GM18505 (cell line): ENCODE results near the gene TULP1.
"Not testable (repeated sequence)": the region's sequence is repeated elsewhere in the genome, so short reads cannot be mapped to it uniquely, and the experiment has no call there.

Experiments used
- ATAC-seq: cut with Tn5 transposase; IDR thresholded peaks from one replicate; pipeline ENCODE4 v1.9.1; 2021; ENCODE audit not compliant: unreplicated experiment
- POLR2A ChIP-seq: IDR thresholded peaks from 4 replicates; pipeline ENCODE4 v1.6.1; 2011; ENCODE audit warnings: borderline replicate concordance; ENCODE audit not compliant: insufficient read depth, insufficient read length; ENCODE audit errors: extremely low read depth

TULP1 gene

DNA sequence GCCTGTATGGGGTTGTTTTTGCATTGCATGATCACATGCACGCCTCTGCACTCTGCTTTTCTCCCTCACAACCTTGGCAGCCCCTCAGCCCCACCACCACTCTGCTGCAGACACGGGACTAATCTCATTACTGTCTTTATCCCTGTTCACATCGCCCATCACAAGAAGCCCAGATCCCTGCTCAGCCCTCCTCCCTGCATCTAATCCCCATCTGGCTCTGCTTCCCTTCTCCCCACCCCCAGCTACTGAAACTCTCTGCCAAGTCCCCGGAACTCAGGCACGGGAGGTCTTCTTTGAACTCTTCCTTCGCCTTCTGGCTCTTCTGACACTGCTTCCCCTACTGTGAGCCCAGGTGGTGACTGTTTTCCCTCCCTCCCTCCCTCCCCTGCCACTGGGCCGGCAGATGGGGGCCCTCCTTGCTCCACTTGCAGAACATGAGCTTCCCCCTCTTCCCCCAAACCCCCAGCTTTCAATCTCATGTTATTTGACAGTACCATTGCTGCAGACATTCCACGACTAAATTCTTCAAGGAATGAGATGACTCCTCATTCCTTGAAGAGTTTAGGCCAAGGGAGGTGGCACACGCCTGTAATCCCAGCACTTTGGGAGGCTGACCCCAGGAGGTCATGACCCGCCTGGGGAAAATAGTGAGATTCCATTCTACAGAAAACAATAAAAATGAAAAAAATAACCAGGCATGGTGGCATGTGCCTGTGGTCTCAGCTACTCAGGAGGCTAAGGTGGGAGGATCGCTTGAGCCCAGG, 21.9 kb upstream of the TULP1 start:
- TF ChIP-seq POLR2A = no peak
- no peak for ATAC-seq

DNA sequence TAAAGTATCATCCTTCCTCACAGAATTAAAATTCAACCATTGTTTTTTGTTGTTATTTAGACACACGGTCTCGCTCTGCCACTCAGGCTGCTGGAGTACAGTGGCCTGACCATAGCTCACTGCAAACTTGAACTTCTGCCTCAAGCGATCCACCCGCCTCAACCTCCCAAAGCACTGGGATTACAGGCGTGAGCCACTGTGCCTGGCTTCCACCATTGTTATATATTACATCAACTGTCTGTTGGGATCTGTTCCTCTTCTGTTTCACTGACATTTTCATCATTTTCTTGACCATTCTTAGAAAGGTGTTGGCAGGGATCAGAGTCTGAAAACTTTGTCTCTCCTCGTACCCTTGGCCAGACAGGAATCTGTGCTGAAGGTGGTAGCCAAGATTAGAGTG, 21.3 kb upstream of the TULP1 start:
- ATAC-seq = no peak
- no peak for TF ChIP-seq POLR2A

DNA sequence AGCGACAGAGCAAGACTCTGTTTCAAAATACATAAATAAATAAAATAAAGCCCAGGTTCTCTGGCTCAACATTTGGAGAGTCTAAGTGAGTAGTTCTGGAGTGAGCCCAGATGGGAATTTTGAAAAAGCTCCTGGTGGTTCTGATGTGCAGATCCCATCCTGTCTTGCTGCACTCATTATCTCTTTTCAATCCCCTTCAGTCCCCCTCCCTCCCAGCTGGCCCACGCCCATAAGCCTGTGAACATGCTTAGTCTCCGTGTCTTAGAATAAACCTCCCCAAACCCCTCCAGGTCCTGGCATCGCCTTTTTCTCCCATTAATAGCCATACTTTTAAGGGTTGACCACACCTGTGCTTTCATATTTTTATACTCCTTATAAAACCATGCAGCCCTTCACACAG, 19.4 kb upstream of the TULP1 start:
- TF ChIP-seq POLR2A = no peak
- no peak for ATAC-seq

DNA sequence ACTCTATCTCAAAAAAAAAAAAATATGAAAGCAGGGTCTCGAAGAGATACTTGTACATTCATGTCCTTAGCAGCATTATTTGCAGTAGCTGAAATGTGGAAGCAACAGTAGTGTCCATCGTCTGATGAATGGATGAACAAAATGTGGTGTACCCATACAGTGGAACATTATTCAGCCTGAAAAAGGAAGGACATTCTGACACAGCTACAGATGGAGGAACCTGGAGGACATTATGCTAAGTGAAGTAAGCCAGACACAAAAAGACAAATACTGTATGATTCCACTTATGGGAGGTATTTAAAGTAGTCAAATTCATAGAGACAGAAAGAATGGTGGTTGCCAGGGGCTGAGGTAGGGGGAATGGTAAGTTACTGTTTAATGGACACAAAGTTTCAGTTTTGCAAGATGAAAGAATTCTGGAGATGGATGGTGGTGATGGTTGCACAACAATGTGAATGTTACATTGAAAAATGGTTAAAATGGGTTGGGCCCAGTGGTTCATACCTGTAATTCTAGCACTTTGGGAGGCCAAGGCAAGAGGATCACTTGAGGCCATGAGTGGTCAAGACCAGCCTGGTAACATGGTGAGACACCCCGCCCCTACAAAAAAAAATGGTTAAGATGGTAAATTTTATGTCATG, 11.8 kb upstream of the TULP1 start:
- no peak for TF ChIP-seq POLR2A
- ATAC-seq = no peak

DNA sequence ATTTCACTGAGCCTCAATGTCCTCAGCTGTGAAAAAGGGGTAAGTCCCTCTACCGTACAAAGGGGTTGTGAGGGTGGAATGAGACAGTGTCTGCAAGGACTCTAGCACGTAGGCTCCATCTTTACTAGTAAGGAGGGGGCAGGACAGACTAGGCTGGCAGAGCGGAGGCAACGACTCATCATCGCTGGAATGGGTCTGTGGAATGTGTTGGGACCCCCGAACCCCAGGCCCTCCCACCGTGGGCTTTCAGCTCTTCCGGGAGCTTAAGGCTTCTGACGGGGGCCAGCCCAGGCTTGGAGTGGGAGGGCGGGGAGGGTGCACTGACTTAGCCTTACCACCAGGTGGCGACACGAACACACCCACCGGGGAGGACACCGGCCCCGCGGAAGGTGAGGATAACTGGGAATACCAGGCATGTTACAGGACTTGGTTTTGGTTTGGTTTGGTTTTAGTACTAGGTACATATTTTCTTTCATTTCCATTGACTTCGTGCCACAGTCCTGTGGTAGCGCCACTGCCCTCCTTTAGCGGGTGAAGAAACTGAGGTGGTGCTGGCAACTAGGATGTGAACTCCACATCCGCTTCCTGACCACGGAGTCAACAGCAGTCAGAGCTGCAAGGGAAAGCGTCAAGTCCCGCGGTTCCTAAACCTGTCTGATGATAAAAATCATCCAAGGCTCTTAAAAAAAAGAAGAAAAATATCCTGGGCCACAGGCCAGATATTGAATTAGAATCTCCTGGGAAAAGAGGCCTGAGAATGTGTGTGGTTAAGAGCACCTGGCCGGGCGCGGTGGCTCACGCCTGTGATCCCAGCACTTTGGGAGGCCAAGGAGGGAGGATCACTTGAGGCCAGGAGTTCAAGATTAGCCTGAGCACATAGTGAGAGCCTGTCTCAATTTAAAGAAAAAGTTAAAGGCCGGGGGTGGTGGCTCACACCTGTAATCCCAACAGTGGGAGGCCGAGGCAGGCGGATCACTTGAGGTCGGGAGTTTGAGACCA, 10.3 kb upstream of the TULP1 start:
- no peak for TF ChIP-seq POLR2A
- no peak for ATAC-seq

DNA sequence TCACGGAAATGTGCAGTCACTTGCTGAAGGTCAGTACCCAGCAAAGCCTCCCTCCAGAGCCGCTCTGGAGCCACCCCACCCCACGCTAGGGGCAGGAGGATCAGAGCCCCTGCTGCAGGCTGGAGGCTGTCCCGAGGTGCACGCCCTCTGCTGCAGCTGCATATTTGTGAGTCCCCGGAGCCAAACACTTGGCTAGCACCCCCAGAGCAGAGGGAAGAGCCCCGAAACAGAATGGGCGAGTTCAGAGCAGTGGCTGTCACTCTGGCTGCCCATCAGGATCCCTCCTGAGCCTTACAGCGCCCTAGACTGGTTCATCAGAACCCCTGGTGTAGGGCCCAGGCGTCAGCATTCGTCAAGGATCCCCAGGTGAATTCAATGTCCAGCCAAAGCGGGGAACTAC, 9.5 kb upstream of the TULP1 start:
- no peak for ATAC-seq
- TF ChIP-seq POLR2A = no peak

DNA sequence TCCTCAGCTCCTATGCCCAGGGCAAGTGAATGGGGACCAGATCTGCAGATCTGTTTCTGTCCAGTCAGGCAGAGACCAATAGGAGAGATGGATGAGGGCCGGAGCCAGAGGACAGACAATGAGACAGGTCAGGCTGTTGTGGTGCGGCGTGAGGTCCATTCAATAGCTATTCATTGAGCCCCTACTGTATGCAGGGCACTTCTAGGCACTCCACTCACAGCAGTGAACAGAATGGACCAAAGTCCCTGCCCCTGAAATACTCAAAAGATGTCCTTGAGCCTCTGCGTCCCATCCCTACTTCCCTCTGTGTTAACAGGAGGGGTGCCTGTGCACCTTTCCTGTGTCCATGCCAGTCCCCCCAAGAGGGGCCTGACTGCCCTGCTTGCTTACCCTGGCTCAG, 8.5 kb upstream of the TULP1 start:
- no peak for ATAC-seq
- no peak for TF ChIP-seq POLR2A

DNA sequence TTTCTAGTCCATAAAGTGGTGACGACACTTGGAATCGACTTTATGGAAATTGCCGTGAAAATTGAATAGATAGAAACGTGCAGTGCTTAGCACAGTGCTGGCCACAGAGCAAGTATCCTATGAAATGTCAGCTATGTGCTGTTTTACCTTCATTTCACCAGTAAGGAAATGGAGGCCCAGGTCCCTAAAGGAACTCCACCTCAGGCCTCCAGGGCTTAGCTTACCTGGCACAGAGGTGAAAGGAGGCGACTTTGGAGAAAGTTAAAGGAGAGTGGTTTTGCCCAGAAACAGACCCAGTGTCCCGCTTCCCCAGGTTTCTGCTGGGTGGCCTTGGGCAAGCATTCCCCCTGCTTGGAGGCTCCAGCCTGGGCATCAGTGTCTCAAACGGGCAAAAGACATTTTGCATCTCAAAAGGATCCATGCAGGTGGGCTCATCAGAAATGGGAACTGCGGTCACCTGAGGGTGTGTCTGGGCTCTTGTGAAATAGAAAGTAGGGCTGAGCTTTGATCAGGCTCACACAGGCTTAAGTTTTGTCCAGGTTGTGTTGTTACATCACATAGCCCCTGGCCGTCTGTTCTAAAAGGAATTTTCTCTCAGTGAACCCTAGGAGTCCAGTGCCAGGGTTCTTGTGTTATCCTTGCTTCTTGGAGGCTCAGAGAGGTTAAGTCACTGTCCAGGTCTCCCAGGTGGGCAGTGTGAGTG, 6.8 kb upstream of the TULP1 start:
- ATAC-seq = no peak
- TF ChIP-seq POLR2A = no peak

DNA sequence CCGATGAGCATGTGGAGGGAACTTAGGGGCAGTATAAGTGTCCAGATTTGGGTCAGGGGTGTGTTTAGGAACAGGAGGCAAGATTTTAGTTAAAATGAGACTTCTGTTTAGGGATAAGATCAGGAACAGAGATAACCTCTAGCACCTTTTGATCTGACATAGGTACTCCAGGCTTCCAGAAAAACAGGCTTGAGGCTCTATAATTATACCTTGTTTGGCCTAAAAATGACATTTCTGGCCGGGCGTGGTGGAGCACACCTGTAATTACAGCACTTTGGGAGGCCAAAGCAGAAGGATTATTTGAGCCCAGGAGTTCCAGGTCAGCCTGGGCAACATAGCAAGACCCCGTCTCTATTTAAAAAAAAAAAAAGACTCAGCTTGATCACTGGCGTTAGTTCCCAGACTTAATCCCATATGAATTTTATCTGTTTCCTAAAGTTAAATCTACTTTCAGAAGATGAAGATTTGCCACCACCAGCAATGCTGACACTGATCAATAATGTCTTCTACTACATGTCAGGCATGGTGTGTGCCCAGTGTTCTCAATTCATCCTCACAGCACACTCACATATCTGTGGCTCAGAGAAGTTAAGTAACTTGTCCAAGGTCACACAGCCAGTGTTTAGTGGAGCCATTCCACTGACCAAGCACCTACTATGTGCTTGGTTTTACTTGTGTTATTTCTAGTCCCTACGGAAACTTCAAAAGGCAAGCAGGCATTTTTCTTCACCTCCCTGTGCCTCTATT, 6.0 kb upstream of the TULP1 start:
- no peak for TF ChIP-seq POLR2A
- ATAC-seq = no peak

DNA sequence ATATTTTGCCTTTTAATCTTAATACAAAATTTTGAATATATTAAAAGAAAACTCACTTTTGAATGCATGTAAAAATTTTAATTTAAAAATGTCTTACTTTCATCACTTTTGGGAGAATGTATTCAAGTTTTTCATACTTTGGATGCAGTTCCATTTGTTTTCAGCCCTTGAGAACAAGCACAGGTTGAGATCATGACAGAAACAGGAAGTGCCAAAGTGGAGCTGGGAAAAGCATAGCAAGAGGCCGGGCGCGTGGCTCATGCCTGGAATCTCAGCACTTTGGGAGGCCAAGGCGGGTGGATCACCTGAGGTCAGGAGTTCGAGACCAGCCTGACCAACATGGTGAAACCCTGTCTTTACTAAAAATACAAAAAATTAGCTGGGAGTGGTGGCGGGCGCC, 5.3 kb upstream of the TULP1 start:
- ATAC-seq = not testable (repeated sequence)

DNA sequence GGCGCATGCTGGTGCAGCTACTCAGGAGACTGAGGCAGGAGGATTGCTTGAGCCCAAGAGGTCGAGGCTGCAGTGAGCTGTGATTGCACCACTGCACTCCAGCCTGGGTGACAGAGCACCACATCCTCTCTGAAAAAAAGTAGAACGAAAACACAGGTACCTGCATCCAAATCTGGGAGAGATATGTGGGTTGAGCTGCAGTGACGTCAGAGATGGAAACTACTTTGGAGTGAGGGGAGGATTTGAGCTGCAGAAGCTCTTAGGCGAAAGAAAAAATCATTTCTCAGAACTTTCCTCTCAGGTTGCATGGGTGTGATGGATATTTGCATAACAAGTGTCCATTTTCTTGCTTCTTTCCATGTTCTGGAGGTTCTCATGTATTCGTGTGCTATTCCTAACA, 4.0 kb upstream of the TULP1 start:
- no peak for ATAC-seq
- TF ChIP-seq POLR2A = no peak

DNA sequence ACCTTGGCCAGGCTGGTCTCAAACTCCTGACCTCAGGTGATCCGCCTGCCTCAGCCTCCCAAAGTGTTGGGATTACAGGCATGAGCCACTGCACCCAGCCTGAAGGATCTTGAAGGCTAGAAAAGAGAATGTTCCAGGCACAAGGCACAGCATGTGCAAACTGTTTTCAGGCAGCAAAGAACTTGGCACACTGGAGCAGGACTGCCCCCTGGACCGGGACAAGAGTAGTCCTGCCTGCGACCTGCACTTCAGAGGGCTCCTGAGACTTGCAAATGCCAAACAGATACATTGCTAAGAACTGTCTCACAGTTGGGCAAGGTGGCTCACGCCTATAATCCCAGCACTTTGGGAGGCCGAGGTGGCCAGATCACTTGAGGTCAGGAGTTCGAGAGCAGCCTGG, 3.2 kb upstream of the TULP1 start:
- not testable (repeated sequence) for ATAC-seq
